Activated CD8-positive, alpha-beta T cell treated with anti-CD3 and anti-CD28 coated beads, Interleukin-2, amount 10 ng/mL, durations not matched to agents 7 days and 5 days (primary cell): ENCODE data around the gene SLC23A1. TPM values are rescaled to one million over a fixed set of nuclear protein-coding genes. Genes with fewer than 3 reads are reported as not detected.

Experiments
- ATAC-seq: fragments of 150-1000 bp; cut with Tn5 transposase; one replicate; pipeline ENCODE4 v1.10.0; 2021; ENCODE audit warnings: moderate library complexity
- CTCF ChIA-PET: fragments of 350-600 bp; sonication (Branson Sonifier 250); formaldehyde crosslinking; loops from one replicate; lab custom pipeline; 2021; ENCODE audit warnings: antibody characterized with exemption; lab: Charles Lee
- POLR2A ChIA-PET: fragments of 350-600 bp; sonication (Branson Sonifier 250); formaldehyde crosslinking; loops from one replicate; lab custom pipeline; 2021; ENCODE audit warnings: antibody characterized with exemption; lab: Charles Lee
- DNase-seq: peaks from one replicate; pipeline ENCODE4 v3.0.0-alpha.2; 2020
- H3K27ac Mint-ChIP-seq: one replicate; pipeline ENCODE4 v1.8.0; 2021; ENCODE audit warnings: mild to moderate bottlenecking, mixed read lengths
- H3K27me3 Mint-ChIP-seq: one replicate; pipeline ENCODE4 v1.8.0; 2021; ENCODE audit warnings: low read depth, mixed read lengths
- H3K36me3 Mint-ChIP-seq: one replicate; pipeline ENCODE4 v1.8.0; 2021; ENCODE audit warnings: low read depth, mixed read lengths
- H3K4me1 Mint-ChIP-seq: one replicate; pipeline ENCODE4 v1.8.0; 2021; ENCODE audit warnings: low read depth, mixed read lengths
- H3K4me3 Mint-ChIP-seq: one replicate; pipeline ENCODE4 v1.8.0; 2021; ENCODE audit warnings: mild to moderate bottlenecking, mixed read lengths
- H3K9me3 Mint-ChIP-seq: one replicate; pipeline ENCODE4 v1.8.0; 2022; ENCODE audit warnings: mixed read lengths; ENCODE audit not compliant: insufficient read depth
- total RNA-seq, 2 experiments: library from RNA; stranded (reverse); gene quantifications; one replicate each; pipeline ENCODE4 v1.2.3, GENCODE V29; 2021

SLC23A1 gene
- total RNA-seq, 2 experiments from 2014 or later = 1.2 to 1.5 TPM

- DNase-seq = peak; percentile 98
- Mint-ChIP-seq H3K4me3 (peak within 1 kb of the TSS; percentile 93), H3K27me3 (no peaks in the 10 kb centered on the region), H3K4me1 (peaks cover 43% of the 10 kb centered on the region), H3K27ac (peak within 1 kb of the TSS; percentile 98), H3K9me3 (no peaks in the 10 kb centered on the region), H3K36me3 (peaks cover 21% of the 10 kb centered on the region)
- ChIA-PET CTCF (interaction anchor here (0.7 to 3.0 kb wide), 32 partner anchors 9 to 1163 kb away, joined by 3 to 32 read pairs (median 4); partner anchors contain the start of genes KIF20A, MATR3, MZB1 and SPATA24), POLR2A (interaction anchor here (0.6 to 3.5 kb wide), 32 partner anchors 8 to 798 kb away, joined by 3 to 139 read pairs (median 4); partner anchors contain the start of genes MATR3, MZB1, PROB1 and SLC23A1)
- peak; percentile 87 for ATAC-seq
These were observed 41.2 kb downstream of the SLC23A1 start, which contains the start of gene PAIP2 for GRCh38 chr5:139341689-139342422. Gene PAIP2, plus strand, starts transcription at chr5:139341854. Its CDS starts 21,931 bp downstream, at chr5:139363785.

- H3K9me3 Mint-ChIP-seq = no peaks in the 10 kb centered on the region
- ATAC-seq (no peak), DNase-seq (no peak)
- H3K27ac Mint-ChIP-seq = peak overlapping the region; percentile 98
- H3K4me1 Mint-ChIP-seq = peaks cover 42% of the 10 kb centered on the region
- peaks cover 20% of the 10 kb centered on the region for H3K36me3 Mint-ChIP-seq
- ChIA-PET POLR2A (interaction anchor here (0.6 to 3.5 kb wide), 16 partner anchors 7 to 329 kb away, joined by 3 to 139 read pairs (median 5); partner anchors contain the start of genes MATR3, MZB1, PROB1 and SPATA24), CTCF (interaction anchor here (1.0 to 3.0 kb wide), 18 partner anchors 9 to 1162 kb away, joined by 3 to 32 read pairs (median 6); partner anchors contain the start of genes KIF20A, MZB1 and SPATA24)
- H3K27me3 Mint-ChIP-seq = no peaks in the 10 kb centered on the region
- H3K4me3 Mint-ChIP-seq = peak overlapping the region; percentile 93
These were observed 41.9 kb downstream of the SLC23A1 start for GRCh38 chr5:139341187-139341688.

- CTCF ChIA-PET = interaction anchor here (1.4 to 3.0 kb wide), 3 partner anchors 23 to 89 kb away, joined by 3 to 32 read pairs (median 3); partner anchors contain the start of gene MZB1
- Mint-ChIP-seq H3K4me1 (peaks cover 39% of the 10 kb centered on the region), H3K4me3 (no peak overlapping the region), H3K9me3 (no peaks in the 10 kb centered on the region), H3K27ac (no peak overlapping the region), H3K36me3 (peaks cover 15% of the 10 kb centered on the region), H3K27me3 (no peaks in the 10 kb centered on the region)
- DNase-seq = no peak
- POLR2A ChIA-PET = interaction anchor here (0.6 to 3.5 kb wide), 2 partner anchors 50 to 220 kb away, joined by 3 to 139 read pairs; partner anchors contain the start of genes MZB1 and PROB1
- no peak for ATAC-seq
These were observed 43.0 kb downstream of the SLC23A1 start for GRCh38 chr5:139340051-139340450.

GRCh38 chr5:139335811-139336210, 47.3 kb downstream of the SLC23A1 start:
- no peak overlapping the region for H3K27ac Mint-ChIP-seq
- POLR2A ChIA-PET = interaction anchor here (0.6 to 1.6 kb wide), 3 partner anchors 13 to 253 kb away, joined by 3 to 4 read pairs (median 3); no protein-coding TSS in a partner anchor
- H3K4me1 Mint-ChIP-seq = peaks cover 7% of the 10 kb centered on the region
- CTCF ChIA-PET = interaction anchor here (1.5 kb wide), 1 partner anchor 31 kb away, joined by 7 read pairs; no protein-coding TSS in a partner anchor
- H3K36me3 Mint-ChIP-seq = peaks cover 20% of the 10 kb centered on the region
- DNase-seq = no peak
- no peak overlapping the region for H3K4me3 Mint-ChIP-seq
- H3K9me3 Mint-ChIP-seq = no peaks in the 10 kb centered on the region
- no peak for ATAC-seq
- H3K27me3 Mint-ChIP-seq = no peaks in the 10 kb centered on the region

Other genes starting within 250 kb of the SLC23A1 start
- gene SIL1, start 184.9 kb downstream of the SLC23A1 start, total RNA-seq = 10 to 100 TPM; 15.6 to 18.2 TPM
- gene MATR3, start 89.6 kb downstream of the SLC23A1 start, total RNA-seq = 100 to 1,000 TPM; 174 to 176 TPM
- 10 to 100 TPM; 90.7 to 93.5 TPM for gene PAIP2, start 41.4 kb downstream of the SLC23A1 start, total RNA-seq
- 10 to 100 TPM; 19.0 to 19.9 TPM for gene MZB1, start 6.6 kb upstream of the SLC23A1 start, total RNA-seq
- gene PROB1, start 11.8 kb upstream of the SLC23A1 start, total RNA-seq = 1 to 10 TPM; 5.2 to 6.2 TPM
- 1 to 10 TPM; 3.8 to 4.0 TPM for gene SPATA24, start 20.8 kb upstream of the SLC23A1 start, total RNA-seq
- 1 to 10 TPM; 3.7 to 5.4 TPM for gene DNAJC18, start 56.2 kb upstream of the SLC23A1 start, total RNA-seq
- not detected for gene ECSCR, start 79.4 kb upstream of the SLC23A1 start, total RNA-seq
- under 1 TPM; 0.32 to 0.65 TPM for gene SMIM33, start 87.7 kb upstream of the SLC23A1 start, total RNA-seq
- gene STING1, start 99.5 kb upstream of the SLC23A1 start, total RNA-seq = 10 to 100 TPM; 64.9 to 67.4 TPM
- gene UBE2D2, start 178.0 kb upstream of the SLC23A1 start, total RNA-seq = 100 to 1,000 TPM; 227 to 232 TPM